Astrocyte (in vitro differentiated cells and primary cell): ENCODE data around the gene C9orf50. TPM values are rescaled to one million over a fixed set of nuclear protein-coding genes. Genes with fewer than 3 reads are reported as not detected.

ENCODE experiments used
- DNase-seq: peaks from one replicate; pipeline ENCODE4 v3.0.0-alpha.2; 2010; ENCODE audit warnings: low read depth
- FAIRE-seq: peaks from 2 replicates; lab custom pipeline; 2011; peaks lifted over from hg19 to GRCh38; lab: Jason Lieb, UNC
- H2AFZ ChIP-seq: 2 replicates; pipeline ENCODE4 v1.6.0; 2012; ENCODE audit warnings: low read depth, low read length, inconsistent platforms
- H3K27ac ChIP-seq: 2 replicates; pipeline ENCODE4 v1.5.1; 2011; ENCODE audit warnings: low read depth, low read length, inconsistent platforms
- H3K27me3 ChIP-seq: 2 replicates; pipeline ENCODE4 v1.6.0; 2011; ENCODE audit warnings: low read length, inconsistent platforms; ENCODE audit not compliant: insufficient read depth
- H3K36me3 ChIP-seq: 2 replicates; pipeline ENCODE4 v1.5.1; 2011; ENCODE audit warnings: low read length, inconsistent platforms; ENCODE audit not compliant: insufficient read depth
- H3K4me1 ChIP-seq: 2 replicates; pipeline ENCODE4 v1.5.1; 2011; ENCODE audit warnings: low read length, inconsistent platforms; ENCODE audit not compliant: insufficient read depth
- H3K4me2 ChIP-seq: 2 replicates; pipeline ENCODE4 v1.6.0; 2012; ENCODE audit warnings: low read length, inconsistent platforms
- H3K4me3 ChIP-seq: 2 replicates; pipeline ENCODE4 v1.5.1; 2011; ENCODE audit warnings: low read depth, mild to moderate bottlenecking, low read length, inconsistent platforms; ENCODE audit not compliant: insufficient read depth
- H3K79me2 ChIP-seq: 2 replicates; pipeline ENCODE4 v1.6.0; 2012; ENCODE audit warnings: mild to moderate bottlenecking, low read length, inconsistent platforms; ENCODE audit not compliant: insufficient read depth
- H3K9ac ChIP-seq: 2 replicates; pipeline ENCODE4 v1.6.0; 2012; ENCODE audit warnings: mild to moderate bottlenecking, low read length, inconsistent platforms
- H3K9me3 ChIP-seq: 2 replicates; pipeline ENCODE4 v1.5.1; 2012; ENCODE audit warnings: low read depth, mild to moderate bottlenecking, low read length, inconsistent platforms; ENCODE audit not compliant: insufficient read depth
- H4K20me1 ChIP-seq: 2 replicates; pipeline ENCODE4 v1.6.0; 2012; ENCODE audit warnings: low read length, inconsistent platforms; ENCODE audit not compliant: insufficient read depth
- H3K27ac Mint-ChIP-seq: one replicate; pipeline ENCODE4 v1.8.0; 2021; ENCODE audit warnings: mild to moderate bottlenecking, mixed read lengths; ENCODE audit not compliant: unreplicated experiment
- H3K27me3 Mint-ChIP-seq: one replicate; pipeline ENCODE4 v1.8.0; 2021; ENCODE audit warnings: low read depth, mixed read lengths; ENCODE audit not compliant: unreplicated experiment
- H3K36me3 Mint-ChIP-seq: one replicate; pipeline ENCODE4 v1.8.0; 2021; ENCODE audit warnings: low read depth, mixed read lengths; ENCODE audit not compliant: unreplicated experiment
- H3K4me1 Mint-ChIP-seq: one replicate; pipeline ENCODE4 v1.8.0; 2021; ENCODE audit warnings: low read depth, mixed read lengths; ENCODE audit not compliant: unreplicated experiment
- H3K4me3 Mint-ChIP-seq: one replicate; pipeline ENCODE4 v1.8.0; 2021; ENCODE audit warnings: mild to moderate bottlenecking, moderate library complexity, mixed read lengths; ENCODE audit not compliant: unreplicated experiment
- H3K9me3 Mint-ChIP-seq: one replicate; pipeline ENCODE4 v1.8.0; 2021; ENCODE audit warnings: mild to moderate bottlenecking, mixed read lengths; ENCODE audit not compliant: unreplicated experiment
- CTCF ChIP-seq: IDR thresholded peaks from 2 replicates; pipeline ENCODE4 v1.5.1; 2011; ENCODE audit warnings: low read depth, mild to moderate bottlenecking, inconsistent platforms, low read length, moderate library complexity; ENCODE audit not compliant: insufficient read depth
- EZH2 ChIP-seq: IDR thresholded peaks from 2 replicates; pipeline ENCODE4 v1.6.1; 2012; ENCODE audit warnings: mild to moderate bottlenecking, low read length, inconsistent platforms; ENCODE audit not compliant: insufficient read depth
- total RNA-seq: library from RNA; stranded (reverse); gene quantifications from 2 replicates; pipeline ENCODE4 v1.2.1, GENCODE V29; 2021

Gene C9orf50
- total RNA-seq, 1 donor from 2014 or later = 0.41 TPM

- Mint-ChIP-seq H3K4me1 (no peaks in the 10 kb centered on the region), H3K9me3 (no peaks in the 10 kb centered on the region), H3K4me3 (no peak overlapping the region), H3K27ac (no peak overlapping the region), H3K36me3 (no peaks in the 10 kb centered on the region), H3K27me3 (peaks cover 24% of the 10 kb centered on the region)
- FAIRE-seq (peak; percentile 91), DNase-seq (peak; percentile 52)
- Histone ChIP-seq H3K27me3 (peaks cover 22% of the 10 kb centered on the region), H2AFZ (no peak overlapping the region), H3K4me2 (peak overlapping the region; percentile 70), H4K20me1 (peaks cover 3% of the 10 kb centered on the region), H3K36me3 (no peaks in the 10 kb centered on the region), H3K9ac (no peak overlapping the region), H3K4me3 (no peak overlapping the region), H3K4me1 (peaks cover 12% of the 10 kb centered on the region), H3K79me2 (no peaks in the 10 kb centered on the region), H3K9me3 (no peaks in the 10 kb centered on the region), H3K27ac (no peak overlapping the region)
- TF ChIP-seq CTCF (no peak), EZH2 (no peak)
These were observed 36.0 kb upstream of the C9orf50 start for GRCh38 chr9:129656795-129657390.

- Mint-ChIP-seq H3K4me3 (no peak overlapping the region), H3K4me1 (no peaks in the 10 kb centered on the region), H3K9me3 (no peaks in the 10 kb centered on the region), H3K27me3 (peaks cover 20% of the 10 kb centered on the region), H3K27ac (no peak overlapping the region), H3K36me3 (no peaks in the 10 kb centered on the region)
- Histone ChIP-seq H3K27ac (no peak overlapping the region), H3K4me1 (peaks cover 12% of the 10 kb centered on the region), H2AFZ (no peak overlapping the region), H3K4me2 (no peak overlapping the region), H4K20me1 (peaks cover 3% of the 10 kb centered on the region), H3K9me3 (no peaks in the 10 kb centered on the region), H3K79me2 (no peaks in the 10 kb centered on the region), H3K9ac (no peak overlapping the region), H3K4me3 (no peak overlapping the region), H3K36me3 (no peaks in the 10 kb centered on the region), H3K27me3 (peaks cover 21% of the 10 kb centered on the region)
- FAIRE-seq (no peak), DNase-seq (no peak)
- TF ChIP-seq CTCF (no peak), EZH2 (no peak)
These were observed 34.8 kb upstream of the C9orf50 start for GRCh38 chr9:129655696-129656095.

GRCh38 chr9:129655154-129655553 lies 34.3 kb upstream of the C9orf50 start:
- Histone ChIP-seq H3K4me3 (no peak overlapping the region), H3K4me2 (no peak overlapping the region), H2AFZ (no peak overlapping the region), H3K27ac (no peak overlapping the region), H3K9me3 (no peaks in the 10 kb centered on the region), H3K9ac (no peak overlapping the region), H3K79me2 (no peaks in the 10 kb centered on the region), H3K4me1 (peaks cover 12% of the 10 kb centered on the region), H4K20me1 (peaks cover 3% of the 10 kb centered on the region), H3K27me3 (peaks cover 20% of the 10 kb centered on the region), H3K36me3 (no peaks in the 10 kb centered on the region)
- Mint-ChIP-seq H3K27ac (no peak overlapping the region), H3K4me3 (no peak overlapping the region), H3K36me3 (no peaks in the 10 kb centered on the region), H3K4me1 (no peaks in the 10 kb centered on the region), H3K27me3 (peaks cover 19% of the 10 kb centered on the region), H3K9me3 (no peaks in the 10 kb centered on the region)
- DNase-seq (no peak), FAIRE-seq (no peak)
- TF ChIP-seq CTCF = no peak
- TF ChIP-seq EZH2 = no peak
